Tibial artery (tissue), 4 donors: ENCODE measurements around the gene MAML2.

ENCODE experiments used
- DNase-seq, 2 donors: peaks; one replicate each; pipeline ENCODE4 v3.0.0-alpha.2; 2019
- H3K27ac ChIP-seq, 2 donors: fragments of 200-600 bp; sonication (generic) in 1 of 2; 1 replicate in 1 of 2; 2 replicates in 1 of 2; pipeline ENCODE4 v1.5.1; 2018 to 2019; ENCODE audit warnings: mild to moderate bottlenecking in 1 of 2
- H3K27me3 ChIP-seq, 2 donors: fragments of 200-600 bp; sonication (generic) in 1 of 2; one replicate each; pipeline versions ENCODE4 v1.5.1 to v1.6.0; 2016 to 2019
- H3K36me3 ChIP-seq, 3 donors: fragments of 200-600 bp; sonication (generic) in 2 of 3; one replicate each; pipeline ENCODE4 v1.5.1; 2016 to 2019; ENCODE audit warnings: mild to moderate bottlenecking in 2 of 3
- H3K4me1 ChIP-seq, 4 donors: fragments of 200-600 bp; sonication (generic) in 2 of 4; 1 replicate in 3 of 4; 2 replicates in 1 of 4; pipeline ENCODE4 v1.5.1; 2016 to 2019
- H3K4me3 ChIP-seq, 2 donors: fragments of 200-600 bp; sonication (generic) in 1 of 2; 1 replicate in 1 of 2; 2 replicates in 1 of 2; pipeline ENCODE4 v1.5.1; 2018 to 2019; ENCODE audit warnings: mild to moderate bottlenecking in 2 of 2
- H3K9me3 ChIP-seq, 3 donors: fragments of 200-600 bp; sonication (generic) in 1 of 3; one replicate each; pipeline ENCODE4 v1.5.1; 2016 to 2019
- CTCF ChIP-seq, 2 experiments: fragments of 200-600 bp in 1 of 2; fragments of 450-650 bp in 1 of 2; IDR thresholded peaks; one replicate each; pipeline ENCODE4 v1.5.1; 2017 to 2019; ENCODE audit warnings: antibody characterized with exemption in 2 of 2, mild to moderate bottlenecking in 1 of 2, moderate library complexity in 1 of 2
- intact Hi-C: fragments of 100-400 bp; cut with DNase I; formaldehyde crosslinking; loops from one replicate; pipeline ENCODE4 v1.15.0; 2023; ENCODE audit warnings: low total_unique reads

MAML2 gene

DNA sequence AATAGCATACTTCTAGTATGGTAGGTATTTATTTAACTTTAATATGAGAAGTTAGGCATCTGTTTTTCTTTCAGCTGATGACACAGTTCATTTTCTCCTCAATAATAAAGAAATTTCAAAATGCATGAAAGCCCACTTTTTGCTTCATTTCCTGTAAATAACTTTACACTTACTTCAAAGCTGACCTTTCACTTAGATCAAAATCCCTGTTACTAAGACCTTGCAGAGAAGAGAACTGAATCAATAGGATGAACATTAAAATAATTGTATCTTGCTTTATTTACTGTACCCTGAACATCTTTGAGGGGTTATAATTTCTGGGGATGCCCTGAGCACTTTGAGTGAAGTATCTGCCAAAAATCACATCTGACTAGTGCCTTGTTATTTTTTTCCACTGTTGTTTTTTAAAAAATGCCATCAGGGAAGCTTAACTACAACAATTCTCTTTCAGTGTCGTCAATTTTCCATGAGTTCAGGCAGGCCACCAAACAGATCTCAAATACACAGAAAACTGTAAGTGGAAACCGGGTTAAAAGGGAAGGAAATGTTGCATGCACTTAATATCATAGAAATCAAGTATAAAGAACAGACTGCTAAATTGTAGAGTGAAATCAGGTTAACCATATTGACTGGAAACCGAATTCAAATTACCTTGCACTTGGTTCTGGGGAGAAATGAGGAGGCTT lies 206.2 kb downstream of the MAML2 start:
- Histone ChIP-seq H3K9me3 (no peaks in the 10 kb centered on the region), H3K36me3 (no peaks in the 10 kb centered on the region), H3K4me3 (no peak overlapping the region), H3K27me3 (no peaks in the 10 kb centered on the region), H3K4me1 (peaks cover 0 to 29% (median 21%) of the 10 kb centered on the region in 4 donors), H3K27ac (no peak overlapping the region)
- no peak for TF ChIP-seq CTCF (IDR thresholded peaks at IDR 0.05)
- intact Hi-C loops, result no loop called here
- DNase-seq, result no peak

DNA sequence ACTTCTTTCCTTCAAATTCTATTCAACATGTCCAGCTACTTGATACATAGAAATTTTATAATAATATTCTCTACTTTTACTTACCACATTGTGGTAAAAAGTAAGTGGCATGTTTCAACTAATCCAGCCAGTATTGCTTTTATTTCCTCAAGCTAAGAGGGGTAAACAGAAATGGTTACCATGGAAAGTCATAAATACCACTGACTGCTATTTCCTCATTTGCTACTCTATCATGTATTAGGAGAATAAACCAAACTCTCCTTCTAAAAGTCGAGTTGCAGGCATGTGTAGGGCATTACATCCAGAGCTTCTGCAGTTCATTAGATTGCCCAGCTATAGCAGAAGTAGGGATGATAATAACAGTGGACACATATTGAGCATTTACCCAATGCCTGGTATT lies 208.4 kb downstream of the MAML2 start:
- no peaks in the 10 kb centered on the region for H3K27me3 ChIP-seq
- no peak for TF ChIP-seq CTCF (IDR thresholded peaks at IDR 0.05)
- H3K36me3 ChIP-seq, result no peaks in the 10 kb centered on the region
- intact Hi-C loops, result no loop called here
- no peak for DNase-seq
- H3K9me3 ChIP-seq, result no peaks in the 10 kb centered on the region
- peaks cover 0 to 27% (median 19%) of the 10 kb centered on the region in 4 donors for H3K4me1 ChIP-seq
- no peak overlapping the region for H3K27ac ChIP-seq
- H3K4me3 ChIP-seq, result no peak overlapping the region

- Histone ChIP-seq H3K4me1 (peaks cover 0 to 30% (median 19%) of the 10 kb centered on the region in 4 donors), H3K27me3 (no peaks in the 10 kb centered on the region), H3K4me3 (no peak overlapping the region), H3K36me3 (no peaks in the 10 kb centered on the region), H3K9me3 (no peaks in the 10 kb centered on the region), H3K27ac (no peak overlapping the region)
- TF ChIP-seq CTCF (IDR thresholded peaks at IDR 0.05), result no peak
- DNase-seq, result no peak
- intact Hi-C loops, result no loop called here
These were observed 210.6 kb downstream of the MAML2 start for GRCh38 chr11:96132437-96132836.

GRCh38 chr11:96130061-96130620 lies 212.9 kb downstream of the MAML2 start:
- Histone ChIP-seq H3K4me3 (no peak overlapping the region), H3K36me3 (no peaks in the 10 kb centered on the region), H3K4me1 (peaks cover 0 to 22% (median 8%) of the 10 kb centered on the region in 4 donors), H3K27ac (no peak overlapping the region), H3K9me3 (no peaks in the 10 kb centered on the region), H3K27me3 (no peaks in the 10 kb centered on the region)
- intact Hi-C loops, result no loop called here
- DNase-seq, result no peak
- TF ChIP-seq CTCF (IDR thresholded peaks at IDR 0.05), result no peak

- H3K27ac ChIP-seq, result no peak overlapping the region
- H3K36me3 ChIP-seq, result no peaks in the 10 kb centered on the region
- peaks cover 0 to 16% (median 0%) of the 10 kb centered on the region in 4 donors for H3K4me1 ChIP-seq
- TF ChIP-seq CTCF (IDR thresholded peaks at IDR 0.05), result no peak
- DNase-seq, result no peak
- no peaks in the 10 kb centered on the region for H3K9me3 ChIP-seq
- no peaks in the 10 kb centered on the region for H3K27me3 ChIP-seq
- H3K4me3 ChIP-seq, result no peak overlapping the region
- intact Hi-C loops, result no loop called here
These were observed 215.4 kb downstream of the MAML2 start for GRCh38 chr11:96127596-96127959.
